CD4-positive, alpha-beta T cell (primary cell): ENCODE data around the gene MGST3. TPM values are rescaled to one million over a fixed set of nuclear protein-coding genes. Genes with fewer than 3 reads are reported as not detected.
"Not testable (repeated sequence)": the region's sequence is repeated elsewhere in the genome, so short reads cannot be mapped to it uniquely, and the experiment has no call there.

Experiments
- ATAC-seq: fragments of 200-7000 bp; cut with Tn5 transposase; one replicate; pipeline ENCODE4 v1.10.0; 2022; ENCODE audit warnings: mild to moderate bottlenecking; ENCODE audit not compliant: poor library complexity
- CTCF ChIA-PET: fragments of 350-600 bp; sonication (Branson Sonifier 250); formaldehyde crosslinking; loops from one replicate; lab custom pipeline; 2021; ENCODE audit warnings: antibody characterized with exemption, inconsistent platforms; lab: Charles Lee
- POLR2A ChIA-PET: fragments of 350-600 bp; sonication (Branson Sonifier 250); formaldehyde crosslinking; loops from one replicate; lab custom pipeline; 2021; ENCODE audit warnings: antibody characterized with exemption, inconsistent platforms; lab: Charles Lee
- DNase-seq, 14 experiments: peaks; one replicate each; pipeline ENCODE4 v3.0.0-alpha.2; 2013 to 2020; ENCODE audit warnings: mixed read lengths in 2 of 14
- H3K27ac ChIP-seq, 2 donors: one replicate each; pipeline versions ENCODE4 v1.5.1 to v1.7.0; 2013; ENCODE audit warnings: low read length in 2 of 2, low read depth in 1 of 2, mild to moderate bottlenecking in 1 of 2
- H3K27me3 ChIP-seq, 2 experiments: 1 replicate in 1 of 2; 2 replicates in 1 of 2; pipeline versions ENCODE4 v1.6.1 to v1.7.0; 2013; ENCODE audit warnings: low read length in 2 of 2, control low read depth in 1 of 2, mild to moderate bottlenecking in 1 of 2, moderate library complexity in 1 of 2; ENCODE audit not compliant: insufficient read depth in 2 of 2, control insufficient read depth in 1 of 2
- H3K36me3 ChIP-seq: one replicate; pipeline ENCODE4 v1.6.1; 2013; ENCODE audit warnings: low read length, control low read depth; ENCODE audit not compliant: insufficient read depth
- H3K4me1 ChIP-seq: one replicate; pipeline ENCODE4 v1.6.1; 2013; ENCODE audit warnings: low read length, control low read depth; ENCODE audit not compliant: insufficient read depth
- H3K4me3 ChIP-seq: one replicate; pipeline ENCODE4 v1.5.1; 2013; ENCODE audit warnings: mild to moderate bottlenecking, low read length, moderate library complexity
- H3K9me3 ChIP-seq, 2 experiments: 1 replicate in 1 of 2; 2 replicates in 1 of 2; pipeline versions ENCODE4 v1.6.1 to v1.7.0; 2013; ENCODE audit warnings: low read length in 2 of 2, mild to moderate bottlenecking in 2 of 2, control low read depth in 1 of 2, moderate library complexity in 1 of 2; ENCODE audit not compliant: control insufficient read depth in 1 of 2, insufficient read depth in 1 of 2
- H3K27ac Mint-ChIP-seq: one replicate; pipeline ENCODE4 v1.8.0; 2020; ENCODE audit warnings: mixed read lengths
- H3K27me3 Mint-ChIP-seq: one replicate; pipeline ENCODE4 v1.8.0; 2021; ENCODE audit warnings: mixed read lengths
- H3K36me3 Mint-ChIP-seq: one replicate; pipeline ENCODE4 v1.8.0; 2021; ENCODE audit warnings: low read depth, mixed read lengths
- H3K4me1 Mint-ChIP-seq: one replicate; pipeline ENCODE4 v1.8.0; 2021; ENCODE audit warnings: low read depth, mixed read lengths
- H3K4me3 Mint-ChIP-seq: one replicate; pipeline ENCODE4 v1.8.0; 2020; ENCODE audit warnings: mild to moderate bottlenecking, mixed read lengths
- H3K9me3 Mint-ChIP-seq: one replicate; pipeline ENCODE4 v1.8.0; 2020; ENCODE audit warnings: mixed read lengths
- intact Hi-C, 2 experiments: fragments of 100-400 bp; cut with DNase I in 1 of 2; cut with micrococcal nuclease in 1 of 2; formaldehyde crosslinking; loops; one replicate each; pipeline versions ENCODE4 v1.15.1 to v1.9.0; 2023 to 2025; cut with DNase I, micrococcal nuclease
- total RNA-seq, 174 experiments: library from RNA in 2 of 174; stranded (reverse) in 2 of 174; gene quantifications; one replicate each; pipeline ENCODE4 v1.2.3 and lab custom pipeline; 2021 to 2026
- TF ChIP-seq, protein P1 (sequence below): fragments of 200-600 bp; IDR thresholded peaks from one replicate; pipeline ENCODE4 v1.8.0; 2022; ENCODE audit warnings: antibody characterized with exemption, mild to moderate bottlenecking

The MGST3 gene
- total RNA-seq, 2 experiments from 2014 or later: 22.0 to 23.5 TPM

GRCh38 chr1:165635329-165635728, 4.3 kb downstream of the MGST3 start:
- no peak overlapping the region for H3K27ac ChIP-seq
- peaks cover 18% of the 10 kb centered on the region for H3K36me3 ChIP-seq
- H3K4me1 ChIP-seq: peaks cover 22% of the 10 kb centered on the region
- no peak overlapping the region for H3K4me3 ChIP-seq
- ChIA-PET POLR2A (no interaction called here), CTCF (no interaction called here)
- ATAC-seq: no peak
- H3K4me1 Mint-ChIP-seq: peaks cover 33% of the 10 kb centered on the region
- H3K9me3 Mint-ChIP-seq: no peaks in the 10 kb centered on the region
- no peaks in the 10 kb centered on the region for H3K9me3 ChIP-seq
- DNase-seq: no peak
- H3K27ac Mint-ChIP-seq: no peak overlapping the region
- TF ChIP-seq, protein P1, sequence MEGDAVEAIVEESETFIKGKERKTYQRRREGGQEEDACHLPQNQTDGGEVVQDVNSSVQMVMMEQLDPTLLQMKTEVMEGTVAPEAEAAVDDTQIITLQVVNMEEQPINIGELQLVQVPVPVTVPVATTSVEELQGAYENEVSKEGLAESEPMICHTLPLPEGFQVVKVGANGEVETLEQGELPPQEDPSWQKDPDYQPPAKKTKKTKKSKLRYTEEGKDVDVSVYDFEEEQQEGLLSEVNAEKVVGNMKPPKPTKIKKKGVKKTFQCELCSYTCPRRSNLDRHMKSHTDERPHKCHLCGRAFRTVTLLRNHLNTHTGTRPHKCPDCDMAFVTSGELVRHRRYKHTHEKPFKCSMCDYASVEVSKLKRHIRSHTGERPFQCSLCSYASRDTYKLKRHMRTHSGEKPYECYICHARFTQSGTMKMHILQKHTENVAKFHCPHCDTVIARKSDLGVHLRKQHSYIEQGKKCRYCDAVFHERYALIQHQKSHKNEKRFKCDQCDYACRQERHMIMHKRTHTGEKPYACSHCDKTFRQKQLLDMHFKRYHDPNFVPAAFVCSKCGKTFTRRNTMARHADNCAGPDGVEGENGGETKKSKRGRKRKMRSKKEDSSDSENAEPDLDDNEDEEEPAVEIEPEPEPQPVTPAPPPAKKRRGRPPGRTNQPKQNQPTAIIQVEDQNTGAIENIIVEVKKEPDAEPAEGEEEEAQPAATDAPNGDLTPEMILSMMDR: no peak
- H3K27me3 Mint-ChIP-seq: no peaks in the 10 kb centered on the region
- intact Hi-C loops: no loop called here
- H3K4me3 Mint-ChIP-seq: no peak overlapping the region
- H3K27me3 ChIP-seq: no peaks in the 10 kb centered on the region
- peaks cover 21% of the 10 kb centered on the region for H3K36me3 Mint-ChIP-seq

- Histone ChIP-seq H3K27me3 (no peaks in the 10 kb centered on the region), H3K9me3 (no peaks in the 10 kb centered on the region), H3K27ac (no peak overlapping the region), H3K4me3 (no peak overlapping the region), H3K4me1 (peaks cover 20% of the 10 kb centered on the region), H3K36me3 (peaks cover 18% of the 10 kb centered on the region)
- Mint-ChIP-seq H3K27ac (no peak overlapping the region), H3K36me3 (peaks cover 26% of the 10 kb centered on the region), H3K9me3 (no peaks in the 10 kb centered on the region), H3K4me1 (peaks cover 33% of the 10 kb centered on the region), H3K27me3 (no peaks in the 10 kb centered on the region), H3K4me3 (no peak overlapping the region)
- TF ChIP-seq, protein P1: no peak
- CTCF ChIA-PET: no interaction called here
- POLR2A ChIA-PET: no interaction called here
- intact Hi-C loops: no loop called here
- DNase-seq (no peak), ATAC-seq (no peak)
Measured at GRCh38 chr1:165635823-165636222, 4.8 kb downstream of the MGST3 start.

DNA sequence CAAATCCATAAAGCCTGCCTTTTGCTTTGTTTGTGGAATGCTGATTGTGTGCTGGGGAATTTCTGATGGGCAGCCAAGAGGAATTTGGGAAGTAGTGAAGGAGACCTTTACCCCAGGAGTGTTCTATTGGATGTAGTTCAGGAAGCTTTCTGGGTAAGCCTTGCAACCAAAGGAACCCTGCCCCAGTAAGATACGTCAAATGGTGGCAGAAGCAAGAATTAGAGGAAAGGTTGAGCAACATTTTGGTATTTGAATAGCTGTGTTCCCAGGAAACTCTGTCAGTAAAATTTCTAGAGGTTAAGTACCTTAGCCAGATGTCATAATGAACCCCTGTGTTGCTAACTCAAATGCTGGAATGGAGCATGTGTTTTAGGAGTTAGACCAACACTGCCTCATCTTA, 6.4 kb downstream of the MGST3 start:
- H3K27me3 ChIP-seq: no peaks in the 10 kb centered on the region
- peaks cover 6% of the 10 kb centered on the region for H3K4me1 ChIP-seq
- H3K4me3 ChIP-seq: no peak overlapping the region
- H3K36me3 ChIP-seq: peaks cover 18% of the 10 kb centered on the region
- Mint-ChIP-seq H3K27ac (no peak overlapping the region), H3K9me3 (no peaks in the 10 kb centered on the region), H3K4me3 (no peak overlapping the region), H3K36me3 (peaks cover 27% of the 10 kb centered on the region), H3K4me1 (peaks cover 38% of the 10 kb centered on the region), H3K27me3 (no peaks in the 10 kb centered on the region)
- TF ChIP-seq, protein P1: no peak
- DNase-seq: no peak
- H3K9me3 ChIP-seq: no peaks in the 10 kb centered on the region
- ATAC-seq: no peak
- POLR2A ChIA-PET: no interaction called here
- intact Hi-C loops: no loop called here
- H3K27ac ChIP-seq: no peak overlapping the region
- CTCF ChIA-PET: no interaction called here

GRCh38 chr1:165638211-165638610, 7.2 kb downstream of the MGST3 start:
- H3K9me3 Mint-ChIP-seq, H3K27ac ChIP-seq, H3K4me1 ChIP-seq, CTCF ChIA-PET, H3K4me3 Mint-ChIP-seq, POLR2A ChIA-PET, H3K27me3 ChIP-seq, DNase-seq, H3K4me3 ChIP-seq, ATAC-seq, H3K27ac Mint-ChIP-seq, H3K9me3 ChIP-seq, H3K27me3 Mint-ChIP-seq, intact Hi-C loops: not testable (repeated sequence)
- peaks cover 18% of the 10 kb centered on the region for H3K36me3 ChIP-seq
- Mint-ChIP-seq H3K36me3 (peaks cover 27% of the 10 kb centered on the region), H3K4me1 (peaks cover 38% of the 10 kb centered on the region)
